GM19468 (cell line): ENCODE data around the gene FAM72A.
"Not testable (repeated sequence)": the region's sequence is repeated elsewhere in the genome, so short reads cannot be mapped to it uniquely, and the experiment has no call there.

ENCODE experiments used
- ATAC-seq: cut with Tn5 transposase; IDR thresholded peaks from one replicate; pipeline ENCODE4 v1.9.1; 2021; ENCODE audit warnings: mild to moderate bottlenecking, moderate library complexity, moderate number of reproducible peaks; ENCODE audit not compliant: unreplicated experiment; ENCODE audit errors: extremely low read depth

Gene FAM72A

GRCh38 chr1:206174182-206174868, 28.3 kb downstream of the FAM72A start:
- ATAC-seq: not testable (repeated sequence)

DNA sequence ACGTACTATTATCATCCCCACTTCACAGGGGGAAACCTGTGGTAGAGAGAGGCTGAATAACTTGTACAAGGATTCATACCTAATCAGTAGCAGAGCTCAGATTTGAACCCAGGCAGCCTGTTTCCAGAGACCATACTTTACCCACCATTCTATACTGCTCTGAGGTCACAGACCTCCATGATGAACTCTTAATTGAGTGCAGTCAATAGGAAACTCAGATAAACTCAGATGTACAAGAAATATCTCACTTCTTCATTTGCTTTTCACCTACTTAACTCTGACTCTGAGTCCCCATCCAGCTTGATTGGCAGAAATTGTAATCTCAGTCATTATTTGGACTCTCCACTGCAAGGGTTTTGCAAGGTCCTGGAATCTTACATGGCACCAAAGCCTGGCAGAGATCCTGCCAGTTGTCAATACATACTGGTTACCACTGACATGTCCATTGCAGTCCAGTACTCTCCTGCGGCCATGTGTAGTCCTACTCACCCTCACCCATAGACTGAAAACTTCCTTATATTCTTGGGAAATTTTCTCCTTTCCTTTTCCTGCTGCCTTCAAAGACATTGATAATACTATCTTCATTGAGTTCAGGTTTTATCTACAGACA, 29.4 kb downstream of the FAM72A start:
- not testable (repeated sequence) for ATAC-seq

GRCh38 chr1:206169794-206170193, 32.8 kb downstream of the FAM72A start:
- not testable (repeated sequence) for ATAC-seq

- not testable (repeated sequence) for ATAC-seq
Measured at GRCh38 chr1:206167350-206168029, 35.1 kb downstream of the FAM72A start.

DNA sequence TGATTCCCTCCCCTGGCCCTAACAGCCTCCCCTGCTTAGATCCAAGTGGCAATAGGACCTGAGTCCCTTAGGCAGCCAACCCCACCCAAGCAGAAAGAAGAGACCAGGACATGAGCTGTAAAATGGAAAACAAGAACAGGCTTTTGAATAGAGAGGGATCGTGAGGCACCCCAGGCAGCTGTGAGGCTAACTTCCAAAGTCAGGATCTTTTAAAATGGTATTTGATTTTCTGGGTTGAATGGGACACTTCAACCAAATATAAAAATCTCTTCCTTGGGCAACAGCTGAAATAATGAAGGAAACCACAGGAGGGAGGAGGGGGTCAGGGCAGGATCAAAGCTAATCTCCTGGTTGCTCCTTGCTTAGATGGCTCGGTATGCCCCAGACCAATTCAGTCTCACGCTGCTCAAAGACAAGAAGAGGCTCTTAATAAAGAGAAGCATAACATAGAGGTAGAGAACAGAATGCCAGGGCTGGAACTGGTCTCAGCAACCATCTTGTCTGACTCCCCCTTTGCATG, 56.8 kb downstream of the FAM72A start:
- ATAC-seq: no peak

- no peak for ATAC-seq
Measured at GRCh38 chr1:206144605-206145004, 58.0 kb downstream of the FAM72A start.

- no peak for ATAC-seq
Measured at GRCh38 chr1:206143537-206144172, 59.0 kb downstream of the FAM72A start.

- no peak for ATAC-seq
Measured at GRCh38 chr1:206142770-206143169, 59.9 kb downstream of the FAM72A start.

DNA sequence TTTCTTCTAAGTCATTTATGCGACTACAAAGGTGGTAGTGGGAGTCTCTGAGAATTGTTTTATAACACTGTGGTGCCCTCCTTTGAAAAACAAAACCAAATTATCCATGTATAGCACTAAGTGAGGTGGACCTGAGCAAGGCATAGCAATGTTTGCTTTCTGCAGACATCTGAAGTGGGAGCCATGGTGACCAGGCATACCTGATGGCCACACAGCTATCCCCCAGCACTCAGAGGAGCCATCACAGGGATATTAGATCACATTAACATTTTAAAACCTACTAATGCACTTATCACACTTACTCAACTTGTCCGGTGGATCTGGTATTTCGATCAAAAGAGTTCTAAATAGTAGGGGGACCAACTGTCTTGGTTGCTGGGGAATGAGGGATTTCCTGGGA, 60.6 kb downstream of the FAM72A start:
- no peak for ATAC-seq

- ATAC-seq: no peak
Measured at GRCh38 chr1:206136241-206136640, 66.4 kb downstream of the FAM72A start.
